ENCODE results near the gene DPPA5. TPM values are rescaled to one million over a fixed set of nuclear protein-coding genes. Genes with fewer than 3 reads are reported as not detected.

DPPA5 gene
- not detected in 2 replicates for total RNA-seq

GRCh38 chr6:73353636-73354593 lies at the start of gene DPPA5:
DPPA5 (minus strand) TSS chr6:73354276; CDS start chr6:73354225, 51 bp downstream.

DNA sequence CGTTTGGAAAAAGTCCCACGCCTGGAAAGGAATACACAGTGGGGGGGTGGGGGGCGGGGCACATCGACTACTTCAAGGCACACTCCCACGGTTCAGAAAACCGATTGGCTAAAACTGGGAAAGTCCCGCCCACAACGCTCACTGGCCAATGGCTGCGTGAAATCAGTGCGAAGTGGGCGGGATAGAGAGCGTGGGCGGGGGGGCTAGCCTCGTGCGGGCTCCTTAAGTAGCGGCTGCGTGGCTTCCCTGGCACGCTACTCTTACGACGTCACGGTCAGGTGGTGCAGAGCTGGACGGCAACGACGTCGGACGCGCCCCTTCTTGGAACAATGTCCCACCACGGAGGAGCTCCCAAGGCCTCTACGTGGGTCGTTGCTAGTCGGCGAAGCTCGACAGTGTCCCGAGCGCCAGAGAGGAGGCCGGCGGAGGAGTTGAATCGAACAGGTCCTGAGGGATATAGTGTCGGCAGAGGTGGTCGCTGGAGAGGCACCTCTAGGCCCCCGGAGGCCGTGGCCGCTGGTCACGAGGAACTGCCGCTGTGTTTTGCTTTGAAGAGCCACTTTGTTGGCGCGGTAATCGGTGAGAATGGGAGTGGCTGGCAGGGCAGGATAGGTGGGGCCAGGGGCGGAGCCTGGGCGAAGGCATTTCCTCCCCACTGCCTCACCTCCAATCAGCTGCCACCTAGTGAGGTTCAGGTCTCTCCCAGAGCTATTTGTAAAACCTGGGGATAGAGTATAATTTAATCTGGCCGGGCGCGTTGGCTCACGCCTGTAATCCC lies 40.7 kb upstream of the DPPA5 start, which contains the start of gene DDX43:
Gene DDX43, plus strand, starts transcription at position 252 of the 778 bp plus-strand sequence. Its CDS starts 78 bp downstream, at position 330.

GRCh38 chr6:73369563-73369962 lies 15.5 kb upstream of the DPPA5 start, which contains the start of gene OOEP:
OOEP (minus strand) TSS chr6:73369897; CDS start chr6:73369792, 105 bp downstream.

DNA sequence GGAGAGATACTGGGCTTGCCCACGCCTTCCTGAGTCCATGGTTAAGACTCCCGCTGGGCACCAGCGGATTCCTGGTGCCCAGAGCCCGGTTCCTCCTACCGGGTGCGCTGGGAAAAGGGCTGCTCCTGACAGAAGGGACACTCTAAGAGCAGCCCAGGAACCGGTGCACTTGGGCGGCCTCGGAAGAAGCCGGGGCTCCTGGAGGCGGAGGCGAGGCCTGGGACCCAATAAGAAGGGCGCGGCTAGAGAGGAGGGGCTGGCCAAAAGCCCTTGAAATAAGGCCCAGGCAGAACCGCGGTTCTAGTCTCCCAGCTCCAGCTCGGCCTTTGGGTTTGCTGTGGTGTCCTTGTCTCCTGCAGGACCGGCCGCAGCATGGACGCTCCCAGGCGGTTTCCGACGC lies 8.3 kb upstream of the DPPA5 start, which contains the start of gene KHDC3L:
Gene KHDC3L, plus strand, starts transcription at position 301 of the 400 bp plus-strand sequence. Its CDS starts 72 bp downstream, at position 373.

Other genes with a start within 250 kb of the DPPA5 start
- gene KHDC1L, start 128.8 kb downstream of the DPPA5 start, total RNA-seq, result not detected in 2 replicates
- gene KHDC1, start 91.1 kb downstream of the DPPA5 start, total RNA-seq, result 1.4 and 1.7 TPM in 2 replicates
- gene KHDC3L, start 8.4 kb upstream of the DPPA5 start, total RNA-seq, result not detected in 2 replicates
- not detected in 2 replicates for gene OOEP, start 15.6 kb upstream of the DPPA5 start, total RNA-seq
- 0.07 TPM in 1 of 2 replicates, not detected in the other for gene DDX43, start 40.6 kb upstream of the DPPA5 start, total RNA-seq
- 1.8 and 3.2 TPM in 2 replicates for gene CGAS, start 98.0 kb upstream of the DPPA5 start, total RNA-seq
- gene MTO1, start 107.5 kb upstream of the DPPA5 start, total RNA-seq, result 21.7 and 38.2 TPM in 2 replicates
- 9,123 and 9,446 TPM in 2 replicates for gene EEF1A1, start 166.8 kb upstream of the DPPA5 start, total RNA-seq